ENCODE data around the gene GPR3. TPM values are rescaled to one million over a fixed set of nuclear protein-coding genes. Genes with fewer than 3 reads are reported as not detected.
"Not testable (repeated sequence)": the region's sequence is repeated elsewhere in the genome, so short reads cannot be mapped to it uniquely, and the experiment has no call there.

The GPR3 gene
- polyA plus RNA-seq, 3 donors from 2014 or later: not detected

GRCh38 chr1:27418326-27419185, 26.1 kb downstream of the GPR3 start:
- Mint-ChIP-seq H3K4me1 (peaks cover 50 to 69% of the 10 kb centered on the region in 2 donors), H3K9me3 (no peaks in the 10 kb centered on the region), H3K36me3 (peaks cover 13 to 39% (median 18%) of the 10 kb centered on the region in 3 donors), H3K27me3 (ENCODE audit: low read depth in 3 of 3) (peaks cover 0 to 5% (median 0%) of the 10 kb centered on the region in 3 donors), H3K4me3 (peak overlapping the region in 2 of 5 donors; percentile 36 to 74), H3K27ac (peak overlapping the region; percentile 36 to 98 (median 84))
- peak; percentile 30 to 71 (median 44) for DNase-seq

DNA sequence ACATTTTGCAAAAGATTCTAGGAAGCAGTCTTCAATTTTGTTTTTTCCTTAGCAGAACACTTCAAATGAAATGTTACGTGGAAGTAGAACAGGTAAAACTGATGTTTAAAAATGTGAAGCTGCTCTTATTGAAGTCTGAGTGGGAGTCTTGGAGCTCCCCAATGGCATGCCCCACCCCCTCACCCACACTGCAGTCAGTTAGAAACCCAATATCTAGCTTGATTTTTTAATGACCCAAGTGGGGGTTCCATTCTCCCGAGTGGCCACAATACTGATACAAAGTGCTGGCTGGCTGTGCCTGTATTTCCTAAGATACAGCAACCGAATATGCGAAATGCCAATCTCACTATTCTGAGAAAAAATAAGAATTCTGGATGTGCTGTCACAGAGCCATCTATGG, 31.3 kb downstream of the GPR3 start:
- H3K4me1 Mint-ChIP-seq: peaks cover 51 to 68% of the 10 kb centered on the region in 2 donors

GRCh38 chr1:27427329-27427728, 34.9 kb downstream of the GPR3 start:
- peak overlapping the region; percentile 42 to 85 (median 60) for H3K27ac Mint-ChIP-seq
- no peak for DNase-seq
- peaks cover 3 to 5% (median 4%) of the 10 kb centered on the region in 3 donors for H3K36me3 Mint-ChIP-seq
- H3K4me3 Mint-ChIP-seq: no peak overlapping the region
- H3K27me3 Mint-ChIP-seq (ENCODE audit: low read depth in 3 of 3): no peaks in the 10 kb centered on the region
- peaks cover 66 to 78% of the 10 kb centered on the region in 2 donors for H3K4me1 Mint-ChIP-seq
- no peaks in the 10 kb centered on the region for H3K9me3 Mint-ChIP-seq

More for the DNA sequence above, 31.3 kb downstream of the GPR3 start:
- peak overlapping the region in 5 of 6 donors; percentile 18 to 79 (median 41) for H3K27ac Mint-ChIP-seq
- H3K4me3 Mint-ChIP-seq: no peak overlapping the region
- H3K27me3 Mint-ChIP-seq (ENCODE audit: low read depth in 3 of 3): no peaks in the 10 kb centered on the region
- H3K9me3 Mint-ChIP-seq: no peaks in the 10 kb centered on the region
- H3K36me3 Mint-ChIP-seq: peaks cover 3 to 5% (median 4%) of the 10 kb centered on the region in 3 donors
- no peak for DNase-seq

DNA sequence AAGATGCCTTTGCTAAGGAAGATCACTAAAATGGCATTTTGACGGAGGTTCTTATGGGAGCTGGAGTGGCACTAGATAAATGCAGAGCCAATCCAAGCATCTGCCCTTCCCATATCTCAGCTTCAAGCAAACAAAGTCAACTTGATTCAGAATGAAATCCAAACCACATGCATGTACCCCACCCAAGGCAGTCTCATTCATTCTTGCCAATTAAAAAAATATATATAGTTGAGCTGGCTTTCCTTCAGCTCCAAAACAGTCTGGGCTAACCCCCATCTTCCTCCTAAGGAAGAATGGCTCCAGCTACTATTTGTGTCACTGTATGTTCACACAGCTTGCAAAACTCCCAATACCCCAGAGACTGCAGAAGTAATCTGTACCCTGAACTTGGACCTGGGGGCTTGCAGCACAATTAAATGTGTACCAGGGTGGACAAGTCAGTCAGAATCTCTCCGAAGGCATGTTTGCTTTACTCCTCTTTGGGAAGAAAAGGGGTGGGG, 35.4 kb downstream of the GPR3 start:
- no peak for DNase-seq
- H3K4me3 Mint-ChIP-seq: peak overlapping the region in 4 of 5 donors; percentile 15 to 38 (median 28)
- H3K36me3 Mint-ChIP-seq: peaks cover 3 to 5% (median 4%) of the 10 kb centered on the region in 3 donors
- H3K9me3 Mint-ChIP-seq: no peaks in the 10 kb centered on the region
- no peaks in the 10 kb centered on the region for H3K27me3 Mint-ChIP-seq (ENCODE audit: low read depth in 3 of 3)
- peak overlapping the region; percentile 42 to 85 (median 70) for H3K27ac Mint-ChIP-seq
- H3K4me1 Mint-ChIP-seq: peaks cover 61 to 73% of the 10 kb centered on the region in 2 donors

DNA sequence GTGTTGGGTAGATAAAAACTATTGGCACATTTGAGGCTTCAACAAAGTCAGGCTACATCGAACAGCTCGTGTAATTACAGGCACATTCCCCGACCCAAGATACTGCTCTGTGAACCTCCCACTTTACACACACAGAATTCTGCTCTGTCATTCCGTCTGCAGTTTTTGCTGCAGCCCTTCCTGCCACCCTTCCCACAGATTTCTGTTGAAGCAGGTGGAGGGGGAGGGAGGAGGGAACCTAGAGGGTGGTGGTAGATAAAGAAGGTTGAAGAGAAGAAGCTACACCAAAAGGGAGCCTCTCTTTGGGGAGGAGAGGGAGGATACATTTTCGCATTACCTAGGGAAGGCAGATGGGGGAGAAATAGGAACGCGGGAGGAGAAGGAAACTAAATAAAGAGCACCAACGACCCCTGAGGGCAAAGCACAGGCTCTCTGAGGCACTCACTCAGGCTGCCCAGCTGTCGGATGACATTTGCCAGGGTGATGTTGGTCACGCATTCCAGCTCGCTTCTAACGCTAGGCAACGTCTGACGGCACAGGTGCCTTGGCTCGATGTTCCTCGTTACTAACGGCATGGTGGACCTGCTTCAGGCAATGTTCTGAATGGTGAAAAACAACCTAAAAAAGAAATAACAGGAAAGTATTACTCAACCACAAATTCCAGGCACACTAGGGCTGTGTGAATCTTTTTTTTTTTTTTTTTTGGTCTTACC, 36.0 kb downstream of the GPR3 start:
- H3K4me1 Mint-ChIP-seq: peaks cover 65 to 78% of the 10 kb centered on the region in 2 donors
- no peaks in the 10 kb centered on the region for H3K27me3 Mint-ChIP-seq (ENCODE audit: low read depth in 3 of 3)
- H3K36me3 Mint-ChIP-seq: peaks cover 3 to 5% (median 4%) of the 10 kb centered on the region in 3 donors
- peak overlapping the region; percentile 42 to 85 (median 70) for H3K27ac Mint-ChIP-seq
- no peaks in the 10 kb centered on the region for H3K9me3 Mint-ChIP-seq
- H3K4me3 Mint-ChIP-seq: peak overlapping the region; percentile 19 to 61 (median 38)
- no peak for DNase-seq

GRCh38 chr1:27429029-27429425, 36.6 kb downstream of the GPR3 start:
- Mint-ChIP-seq H3K4me1 (peaks cover 68 to 78% of the 10 kb centered on the region in 2 donors), H3K9me3 (no peaks in the 10 kb centered on the region), H3K27ac (peak overlapping the region; percentile 33 to 78 (median 64)), H3K27me3 (ENCODE audit: low read depth in 3 of 3) (no peaks in the 10 kb centered on the region), H3K36me3 (peaks cover 3 to 5% (median 4%) of the 10 kb centered on the region in 3 donors), H3K4me3 (peak overlapping the region; percentile 19 to 61 (median 38))
- no peak for DNase-seq

GRCh38 chr1:27430903-27431600, 38.6 kb downstream of the GPR3 start:
- peak in 2 of 3 donors; percentile 19 to 22 for DNase-seq
- Mint-ChIP-seq H3K4me1 (peaks cover 82 to 83% of the 10 kb centered on the region in 2 donors), H3K27ac (peak overlapping the region; percentile 68 to 92 (median 88)), H3K36me3 (peaks cover 1 to 3% (median 3%) of the 10 kb centered on the region in 3 donors), H3K9me3 (no peaks in the 10 kb centered on the region), H3K4me3 (peak overlapping the region; percentile 60 to 78 (median 69)), H3K27me3 (ENCODE audit: low read depth in 3 of 3) (no peaks in the 10 kb centered on the region)

DNA sequence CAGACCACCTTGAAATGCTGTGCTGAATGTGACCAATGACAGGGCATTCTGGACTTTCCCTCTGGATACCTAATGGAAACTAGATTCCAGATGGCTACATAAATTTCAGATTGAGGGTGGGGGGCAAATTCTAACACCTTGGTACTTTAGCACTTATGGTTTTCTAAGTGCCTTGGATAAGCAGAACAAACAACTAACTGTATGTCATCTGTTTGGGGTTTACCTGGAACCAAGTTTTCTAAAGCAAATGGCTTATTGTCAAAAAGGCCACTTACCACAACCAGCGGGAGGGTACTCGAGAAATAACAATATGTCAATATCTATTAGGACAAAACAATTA, 39.1 kb downstream of the GPR3 start:
- H3K27ac Mint-ChIP-seq: peak overlapping the region; percentile 68 to 92 (median 88)
- H3K9me3 Mint-ChIP-seq: no peaks in the 10 kb centered on the region
- H3K27me3 Mint-ChIP-seq (ENCODE audit: low read depth in 3 of 3): no peaks in the 10 kb centered on the region
- no peaks in the 10 kb centered on the region for H3K36me3 Mint-ChIP-seq
- H3K4me3 Mint-ChIP-seq: peak overlapping the region in 2 of 5 donors; percentile 21 to 60
- no peak for DNase-seq
- H3K4me1 Mint-ChIP-seq: peaks cover 84 to 85% of the 10 kb centered on the region in 2 donors

- peak overlapping the region in 3 of 6 donors; percentile 74 to 94 (median 87) for H3K27ac Mint-ChIP-seq
- H3K4me3 Mint-ChIP-seq, H3K9me3 Mint-ChIP-seq: not testable (repeated sequence)
Measured at GRCh38 chr1:27432725-27433124, 40.3 kb downstream of the GPR3 start.

DNA sequence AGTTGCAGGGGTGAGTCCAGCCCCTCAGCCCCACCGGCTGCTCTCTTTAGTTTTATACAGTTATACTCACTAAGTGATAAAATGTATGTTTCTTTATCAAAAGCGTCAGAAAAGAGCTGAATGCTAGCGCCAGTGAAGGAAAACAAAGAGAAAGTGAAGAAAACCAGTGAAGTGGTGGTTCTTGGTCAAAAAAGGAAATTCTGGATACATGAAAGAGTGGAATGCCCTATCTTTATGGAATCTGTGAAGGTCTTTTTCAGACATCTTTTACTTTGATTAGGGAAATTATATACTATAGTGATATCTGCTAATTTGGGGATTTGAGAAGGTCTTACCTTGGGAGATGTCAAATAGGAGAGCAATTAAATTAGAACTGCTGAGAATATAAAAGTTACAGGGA, 41.3 kb downstream of the GPR3 start:
- DNase-seq: no peak
- peak overlapping the region in 1 of 5 donors; percentile 18 for H3K4me3 Mint-ChIP-seq
- peak overlapping the region; percentile 58 to 94 (median 88) for H3K27ac Mint-ChIP-seq
- H3K36me3 Mint-ChIP-seq: no peaks in the 10 kb centered on the region
- H3K27me3 Mint-ChIP-seq (ENCODE audit: low read depth in 3 of 3): no peaks in the 10 kb centered on the region
- no peaks in the 10 kb centered on the region for H3K9me3 Mint-ChIP-seq
- peaks cover 86 to 87% of the 10 kb centered on the region in 2 donors for H3K4me1 Mint-ChIP-seq

More at GRCh38 chr1:27432725-27433124, 40.3 kb downstream of the GPR3 start:
- DNase-seq; H3K27me3 Mint-ChIP-seq (ENCODE audit: low read depth in 3 of 3); H3K36me3 Mint-ChIP-seq: not testable (repeated sequence)
- H3K4me1 Mint-ChIP-seq: peaks cover 86 to 87% of the 10 kb centered on the region in 2 donors

- peak overlapping the region; percentile 83 to 96 (median 92) for H3K27ac Mint-ChIP-seq
- peak overlapping the region; percentile 75 to 83 (median 80) for H3K4me3 Mint-ChIP-seq
- DNase-seq: no peak
- no peaks in the 10 kb centered on the region for H3K9me3 Mint-ChIP-seq
- peaks cover 0 to 4% (median 0%) of the 10 kb centered on the region in 3 donors for H3K36me3 Mint-ChIP-seq
- peaks cover 81 to 86% of the 10 kb centered on the region in 2 donors for H3K4me1 Mint-ChIP-seq
- no peaks in the 10 kb centered on the region for H3K27me3 Mint-ChIP-seq (ENCODE audit: low read depth in 3 of 3)
Measured at GRCh38 chr1:27435566-27436203, 43.3 kb downstream of the GPR3 start.

- Mint-ChIP-seq H3K4me1 (peaks cover 73 to 78% of the 10 kb centered on the region in 2 donors), H3K9me3 (no peaks in the 10 kb centered on the region), H3K4me3 (peak overlapping the region; percentile 75 to 83 (median 80)), H3K27me3 (ENCODE audit: low read depth in 3 of 3) (no peaks in the 10 kb centered on the region), H3K36me3 (peaks cover 0 to 4% (median 0%) of the 10 kb centered on the region in 3 donors), H3K27ac (peak overlapping the region; percentile 83 to 96 (median 92))
- DNase-seq: peak; percentile 48 to 55 (median 50)
Measured at GRCh38 chr1:27436204-27437159, 44.1 kb downstream of the GPR3 start.
